ENCODE results near the gene MACROD2. TPM values are rescaled to one million over a fixed set of nuclear protein-coding genes. Genes with fewer than 3 reads are reported as not detected.

Gene MACROD2
- total RNA-seq, 1 experiment from 2014 or later: 1.6 TPM

- Histone ChIP-seq H4K91ac (ENCODE audit: insufficient read length, low read depth, low read length) (no peak overlapping the region), H3K14ac (ENCODE audit: insufficient read depth, low read length) (no peak overlapping the region), H2BK12ac (ENCODE audit: insufficient read length, low read depth, low read length) (no peak overlapping the region), H3K23ac (ENCODE audit: insufficient read length, low read depth, low read length) (no peak overlapping the region), H3K4me2 (ENCODE audit: insufficient read depth, insufficient read length, low read length) (no peak overlapping the region), H2AK5ac (ENCODE audit: insufficient read length, low read length) (no peak overlapping the region), H3K9me3 (ENCODE audit: control insufficient read depth, low read depth, low read length) (no peaks in the 10 kb centered on the region), H3K9ac (ENCODE audit: extremely low read depth, insufficient read length, low read length) (no peak overlapping the region), H2BK20ac (ENCODE audit: low read depth, low read length, poor library complexity, severe bottlenecking) (no peak overlapping the region), H2BK5ac (ENCODE audit: insufficient read length, low read length) (no peak overlapping the region), H3K79me2 (ENCODE audit: insufficient read depth, low read length) (no peaks in the 10 kb centered on the region), H4K5ac (ENCODE audit: insufficient read length, low read depth, low read length) (no peak overlapping the region), H3K18ac (ENCODE audit: insufficient read length, low read depth, low read length) (no peak overlapping the region), H4K20me1 (ENCODE audit: control insufficient read depth, insufficient read depth, insufficient read length) (no peaks in the 10 kb centered on the region), H2BK120ac (ENCODE audit: low read depth, low read length, poor library complexity, severe bottlenecking) (no peak overlapping the region), H3K27me3 (ENCODE audit: insufficient read depth, low read length) (no peaks in the 10 kb centered on the region), H3K27ac (ENCODE audit: insufficient read length, low read depth, low read length) (no peak overlapping the region), H3K56ac (ENCODE audit: insufficient read length, low read depth, low read length) (no peak overlapping the region), H3K79me1 (ENCODE audit: insufficient read depth, low read depth, low read length, poor library complexity, severe bottlenecking) (no peaks in the 10 kb centered on the region), H3K4ac (ENCODE audit: low read depth, low read length) (no peak overlapping the region), H4K8ac (replicated peaks; ENCODE audit: insufficient read length, low read depth, low read length) (no peak overlapping the region), H2BK15ac (ENCODE audit: low read depth, low read length) (no peak overlapping the region), H3K23me2 (ENCODE audit: insufficient read length, low read depth, low read length, poor library complexity, severe bottlenecking) (no peaks in the 10 kb centered on the region), H2AFZ (ENCODE audit: low read length) (no peak overlapping the region), H3T11ph (ENCODE audit: low read length) (no peak overlapping the region), H3K4me1 (ENCODE audit: insufficient read depth, low read length) (no peaks in the 10 kb centered on the region)
- Mint-ChIP-seq H3K36me3 (ENCODE audit: insufficient read depth in 1 of 3, low read depth in 3 of 3) (no peaks in the 10 kb centered on the region), H3K4me1 (no peaks in the 10 kb centered on the region), H3K4me3 (no peak overlapping the region), H3K27ac (no peak overlapping the region), H3K9me3 (no peaks in the 10 kb centered on the region), H3K27me3 (ENCODE audit: low read depth) (no peaks in the 10 kb centered on the region)
- TF ChIP-seq CTCF (conservative IDR thresholded peaks at IDR 0.05): no peak
- DNase-seq: no peak
- no CpG with 5 or more reads among the region's 4 CpGs for WGBS (ENCODE audit: extremely low coverage, insufficient read length, low lambda C conversion rate)
Observed at GRCh38 chr20:15374682-15375081, 1379.4 kb downstream of the MACROD2 start.

All from H9 (cell line).